ENCODE results near the gene FGFR4. TPM values are rescaled to one million over a fixed set of nuclear protein-coding genes. Genes with fewer than 3 reads are reported as not detected.

The FGFR4 gene
- total and polyA plus RNA-seq, 2 donors from 2014 or later: 50.2 to 72.6 TPM

GRCh38 chr5:177065491-177065890, 21.2 kb upstream of the FGFR4 start:
- DNase-seq (no peak), FAIRE-seq (no peak)
- Histone ChIP-seq H3K9me3 (ENCODE audit: control insufficient read depth in 2 of 3, insufficient read depth in 1 of 3, low read length in 3 of 3) (no peaks in the 10 kb centered on the region), H3K9ac (ENCODE audit: low read length in 3 of 3) (no peak overlapping the region), H3K27me3 (ENCODE audit: control insufficient read depth, insufficient read depth, low read length) (no peaks in the 10 kb centered on the region), H3K27ac (ENCODE audit: low read depth in 2 of 2, low read length in 2 of 2) (no peak overlapping the region), H3K4me1 (ENCODE audit: control insufficient read depth in 2 of 3, insufficient read depth in 2 of 3, low read depth in 1 of 3, low read length in 3 of 3) (no peaks in the 10 kb centered on the region), H3K36me3 (ENCODE audit: control insufficient read depth in 2 of 3, insufficient read depth in 3 of 3, low read length in 3 of 3) (peaks cover 4 to 13% (median 9%) of the 10 kb centered on the region in 3 donors), H3K4me3 (ENCODE audit: low read length in 3 of 3) (no peak overlapping the region)
- TF ChIP-seq, protein P1, sequence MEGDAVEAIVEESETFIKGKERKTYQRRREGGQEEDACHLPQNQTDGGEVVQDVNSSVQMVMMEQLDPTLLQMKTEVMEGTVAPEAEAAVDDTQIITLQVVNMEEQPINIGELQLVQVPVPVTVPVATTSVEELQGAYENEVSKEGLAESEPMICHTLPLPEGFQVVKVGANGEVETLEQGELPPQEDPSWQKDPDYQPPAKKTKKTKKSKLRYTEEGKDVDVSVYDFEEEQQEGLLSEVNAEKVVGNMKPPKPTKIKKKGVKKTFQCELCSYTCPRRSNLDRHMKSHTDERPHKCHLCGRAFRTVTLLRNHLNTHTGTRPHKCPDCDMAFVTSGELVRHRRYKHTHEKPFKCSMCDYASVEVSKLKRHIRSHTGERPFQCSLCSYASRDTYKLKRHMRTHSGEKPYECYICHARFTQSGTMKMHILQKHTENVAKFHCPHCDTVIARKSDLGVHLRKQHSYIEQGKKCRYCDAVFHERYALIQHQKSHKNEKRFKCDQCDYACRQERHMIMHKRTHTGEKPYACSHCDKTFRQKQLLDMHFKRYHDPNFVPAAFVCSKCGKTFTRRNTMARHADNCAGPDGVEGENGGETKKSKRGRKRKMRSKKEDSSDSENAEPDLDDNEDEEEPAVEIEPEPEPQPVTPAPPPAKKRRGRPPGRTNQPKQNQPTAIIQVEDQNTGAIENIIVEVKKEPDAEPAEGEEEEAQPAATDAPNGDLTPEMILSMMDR (IDR thresholded peaks at IDR 0.05; ENCODE audit: borderline replicate concordance, extremely low read depth, insufficient read depth): no peak
- intact Hi-C loops (cut with DNase I): no loop called here

DNA sequence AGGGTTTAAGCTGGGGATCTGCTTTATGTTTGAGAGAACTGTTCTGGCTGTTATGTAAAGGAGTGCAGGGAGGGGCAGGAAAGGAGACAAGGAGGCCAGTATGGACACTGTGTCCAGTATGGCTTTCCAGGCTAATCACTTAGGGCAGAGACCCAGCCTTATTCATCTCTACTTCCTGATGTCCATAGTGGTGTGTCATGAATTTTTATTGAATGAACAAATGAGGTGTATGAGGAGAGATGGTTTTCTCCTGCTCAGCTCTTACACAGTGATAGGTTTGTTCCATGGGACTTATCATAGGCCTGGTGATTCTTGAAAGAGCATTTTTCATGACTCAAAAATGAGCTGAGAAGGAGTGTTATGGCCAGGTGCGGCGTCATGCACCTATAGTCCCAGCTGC, 20.5 kb upstream of the FGFR4 start:
- Histone ChIP-seq H3K27me3 (ENCODE audit: control insufficient read depth, insufficient read depth, low read length) (no peaks in the 10 kb centered on the region), H3K9me3 (ENCODE audit: control insufficient read depth in 2 of 3, insufficient read depth in 1 of 3, low read length in 3 of 3) (no peaks in the 10 kb centered on the region), H3K36me3 (ENCODE audit: control insufficient read depth in 2 of 3, insufficient read depth in 3 of 3, low read length in 3 of 3) (peaks cover 4 to 13% (median 9%) of the 10 kb centered on the region in 3 donors), H3K4me1 (ENCODE audit: control insufficient read depth in 2 of 3, insufficient read depth in 2 of 3, low read depth in 1 of 3, low read length in 3 of 3) (no peaks in the 10 kb centered on the region), H3K27ac (ENCODE audit: low read depth in 2 of 2, low read length in 2 of 2) (no peak overlapping the region), H3K4me3 (ENCODE audit: low read length in 3 of 3) (no peak overlapping the region), H3K9ac (ENCODE audit: low read length in 3 of 3) (no peak overlapping the region)
- TF ChIP-seq, protein P1 (IDR thresholded peaks at IDR 0.05; ENCODE audit: borderline replicate concordance, extremely low read depth, insufficient read depth): no peak
- FAIRE-seq (no peak), DNase-seq (no peak)
- intact Hi-C loops (cut with DNase I): no loop called here

DNA sequence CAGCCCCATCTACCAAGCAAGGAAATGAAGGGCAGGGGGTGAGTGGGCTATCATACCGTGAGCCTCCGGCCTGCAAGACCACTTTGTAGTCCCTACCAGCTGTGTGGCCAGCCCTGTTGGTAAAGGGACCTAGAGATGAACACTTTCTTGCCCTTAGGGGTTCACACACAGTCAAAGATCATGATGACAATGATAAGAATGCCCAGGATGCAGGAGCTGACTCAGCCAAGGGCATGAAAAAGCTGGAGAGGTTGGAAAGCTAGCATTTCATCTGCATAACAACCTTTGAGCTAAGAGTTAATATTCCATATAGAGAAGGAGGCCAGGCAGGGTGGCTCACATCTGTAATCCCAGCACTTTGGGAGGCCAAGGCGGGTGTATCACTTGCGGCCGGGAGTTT, 19.2 kb upstream of the FGFR4 start:
- Histone ChIP-seq H3K4me1 (ENCODE audit: control insufficient read depth in 2 of 3, insufficient read depth in 2 of 3, low read depth in 1 of 3, low read length in 3 of 3) (no peaks in the 10 kb centered on the region), H3K27ac (ENCODE audit: low read depth in 2 of 2, low read length in 2 of 2) (no peak overlapping the region), H3K27me3 (ENCODE audit: control insufficient read depth, insufficient read depth, low read length) (no peaks in the 10 kb centered on the region), H3K36me3 (ENCODE audit: control insufficient read depth in 2 of 3, insufficient read depth in 3 of 3, low read length in 3 of 3) (peaks cover 4 to 13% (median 7%) of the 10 kb centered on the region in 3 donors), H3K9me3 (ENCODE audit: control insufficient read depth in 2 of 3, insufficient read depth in 1 of 3, low read length in 3 of 3) (no peaks in the 10 kb centered on the region), H3K9ac (ENCODE audit: low read length in 3 of 3) (no peak overlapping the region), H3K4me3 (ENCODE audit: low read length in 3 of 3) (no peak overlapping the region)
- intact Hi-C loops (cut with DNase I): no loop called here
- TF ChIP-seq, protein P1 (IDR thresholded peaks at IDR 0.05; ENCODE audit: borderline replicate concordance, extremely low read depth, insufficient read depth): no peak
- no peak for FAIRE-seq
- peak in 1 of 5 donors; percentile 25 for DNase-seq
